Kidney (tissue), 14 donors: Measurements from ENCODE around the gene SENP2. TPM values are rescaled to one million over a fixed set of nuclear protein-coding genes. Genes with fewer than 3 reads are reported as not detected.
"Not testable (repeated sequence)": the region's sequence is repeated elsewhere in the genome, so short reads cannot be mapped to it uniquely, and the experiment has no call there.

Experiments used
- DNase-seq, 5 donors: peaks; one replicate each; pipeline ENCODE4 v3.0.0-alpha.2; 2013 to 2020
- FAIRE-seq: peaks from 2 replicates; lab custom pipeline; 2012; peaks lifted over from hg19 to GRCh38; lab: Jason Lieb, UNC
- H3K27ac ChIP-seq, 2 donors: one replicate each; pipeline ENCODE4 v1.7.0; 2013; ENCODE audit warnings: low read depth in 2 of 2, low read length in 2 of 2, inconsistent platforms in 1 of 2
- H3K27me3 ChIP-seq: one replicate; pipeline ENCODE4 v1.7.1; 2013; ENCODE audit warnings: low read length, inconsistent platforms; ENCODE audit not compliant: control insufficient read depth, insufficient read depth
- H3K36me3 ChIP-seq, 3 donors: one replicate each; pipeline versions ENCODE4 v1.7.0 to v1.7.1; 2013; ENCODE audit warnings: low read length in 3 of 3, control low read depth in 1 of 3, inconsistent platforms in 1 of 3; ENCODE audit not compliant: insufficient read depth in 3 of 3, control insufficient read depth in 2 of 3
- H3K4me1 ChIP-seq, 3 donors: one replicate each; pipeline versions ENCODE4 v1.7.0 to v1.7.1; 2013; ENCODE audit warnings: low read length in 3 of 3, inconsistent platforms in 1 of 3, low read depth in 1 of 3; ENCODE audit not compliant: control insufficient read depth in 2 of 3, insufficient read depth in 2 of 3
- H3K4me3 ChIP-seq, 3 donors: one replicate each; pipeline versions ENCODE4 v1.7.0 to v1.8.1; 2013; ENCODE audit warnings: low read length in 3 of 3, control low read depth in 1 of 3, inconsistent platforms in 1 of 3
- H3K9ac ChIP-seq, 3 donors: one replicate each; pipeline versions ENCODE4 v1.7.0 to v1.7.1; 2013; ENCODE audit warnings: low read length in 3 of 3, control low read depth in 1 of 3, inconsistent platforms in 1 of 3
- H3K9me3 ChIP-seq, 3 donors: one replicate each; pipeline versions ENCODE4 v1.7.0 to v1.7.1; 2013; ENCODE audit warnings: low read length in 3 of 3, control low read depth in 1 of 3, inconsistent platforms in 1 of 3; ENCODE audit not compliant: control insufficient read depth in 2 of 3, insufficient read depth in 1 of 3
- intact Hi-C: fragments of 100-400 bp; cut with DNase I; formaldehyde crosslinking; loops from one replicate; pipeline ENCODE4 v1.11.1; 2022
- polyA plus RNA-seq: library from polyadenylated mRNA; stranded (reverse); fragments of 350-450 nt; fragmentation: Illumina TruSeq; extraction: RNeasy Lipid Tissue Mini Kit (QIAGEN cat#74804); gene quantifications from one replicate; pipeline ENCODE4 v1.2.3, GENCODE V29; 2014; ENCODE audit warnings: low read depth, low replicate concordance; ENCODE audit not compliant: insufficient read depth
- total RNA-seq: library from RNA; stranded (reverse); fragmentation: NEBNext Ultra II Directional; extraction: Animal tissue kit (Norgen Biotek cat#: 25700); gene quantifications from one replicate; pipeline ENCODE4 v1.2.1, GENCODE V29; 2021
- TF ChIP-seq, protein P1 (sequence below): IDR thresholded peaks from 3 replicates; pipeline ENCODE4 v1.5.1; 2012; ENCODE audit warnings: mild to moderate bottlenecking, moderate library complexity, borderline replicate concordance; ENCODE audit not compliant: insufficient read depth; ENCODE audit errors: extremely low read depth
- donor health status: control.
- donor health status: control.
- donor health status: control.
- donor health status: control.
- donor health status: control.
- donor health status: DM: yes; HTN: yes; CAD: no.
- donor health status: Normal renal cell carcinoma (clear cell type).

Gene SENP2
- total and polyA plus RNA-seq, 2 donors from 2014 or later = 10.8 to 29.6 TPM

- no peak within 1 kb of the TSS for H3K9ac ChIP-seq
- H3K36me3 ChIP-seq = no peaks in the 10 kb centered on the region
- H3K27me3 ChIP-seq = no peaks in the 10 kb centered on the region
- H3K4me1 ChIP-seq = peaks cover 0 to 2% (median 0%) of the 10 kb centered on the region in 3 donors
- peak within 1 kb of the TSS in 1 of 2 donors; percentile 60 for H3K27ac ChIP-seq
- H3K4me3 ChIP-seq = peak within 1 kb of the TSS in 2 of 3 donors; percentile 39 to 42
- intact Hi-C loops = no loop called here
- DNase-seq = no peak
- no peaks in the 10 kb centered on the region for H3K9me3 ChIP-seq
- no peak for FAIRE-seq
- TF ChIP-seq, protein P1, sequence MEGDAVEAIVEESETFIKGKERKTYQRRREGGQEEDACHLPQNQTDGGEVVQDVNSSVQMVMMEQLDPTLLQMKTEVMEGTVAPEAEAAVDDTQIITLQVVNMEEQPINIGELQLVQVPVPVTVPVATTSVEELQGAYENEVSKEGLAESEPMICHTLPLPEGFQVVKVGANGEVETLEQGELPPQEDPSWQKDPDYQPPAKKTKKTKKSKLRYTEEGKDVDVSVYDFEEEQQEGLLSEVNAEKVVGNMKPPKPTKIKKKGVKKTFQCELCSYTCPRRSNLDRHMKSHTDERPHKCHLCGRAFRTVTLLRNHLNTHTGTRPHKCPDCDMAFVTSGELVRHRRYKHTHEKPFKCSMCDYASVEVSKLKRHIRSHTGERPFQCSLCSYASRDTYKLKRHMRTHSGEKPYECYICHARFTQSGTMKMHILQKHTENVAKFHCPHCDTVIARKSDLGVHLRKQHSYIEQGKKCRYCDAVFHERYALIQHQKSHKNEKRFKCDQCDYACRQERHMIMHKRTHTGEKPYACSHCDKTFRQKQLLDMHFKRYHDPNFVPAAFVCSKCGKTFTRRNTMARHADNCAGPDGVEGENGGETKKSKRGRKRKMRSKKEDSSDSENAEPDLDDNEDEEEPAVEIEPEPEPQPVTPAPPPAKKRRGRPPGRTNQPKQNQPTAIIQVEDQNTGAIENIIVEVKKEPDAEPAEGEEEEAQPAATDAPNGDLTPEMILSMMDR = no peak
Measured at GRCh38 chr3:185552358-185552877, 33.7 kb upstream of the SENP2 start, which contains the start of gene LIPH. LIPH (minus strand) TSS chr3:185552588; CDS start chr3:185552471, 117 bp downstream.

GRCh38 chr3:185555101-185555501 is 31.0 kb upstream of the SENP2 start:
- Histone ChIP-seq H3K9me3 (no peaks in the 10 kb centered on the region), H3K9ac (no peak overlapping the region), H3K27me3 (no peaks in the 10 kb centered on the region), H3K4me1 (peaks cover 0 to 4% (median 0%) of the 10 kb centered on the region in 3 donors), H3K36me3 (no peaks in the 10 kb centered on the region), H3K27ac (no peak overlapping the region), H3K4me3 (no peak overlapping the region)
- TF ChIP-seq, protein P1 = no peak
- intact Hi-C loops = no loop called here
- DNase-seq = no peak
- FAIRE-seq = no peak

- Histone ChIP-seq H3K9ac (no peak overlapping the region), H3K36me3 (no peaks in the 10 kb centered on the region), H3K27ac (peak overlapping the region in 1 of 2 donors; percentile 10), H3K4me3 (no peak overlapping the region), H3K9me3 (no peaks in the 10 kb centered on the region), H3K27me3 (no peaks in the 10 kb centered on the region), H3K4me1 (peaks cover 0 to 4% (median under 1%) of the 10 kb centered on the region in 3 donors)
- DNase-seq = no peak
- TF ChIP-seq, protein P1 = no peak
- no peak for FAIRE-seq
- intact Hi-C loops = no loop called here
Measured at GRCh38 chr3:185555860-185556347, 30.2 kb upstream of the SENP2 start.

DNA sequence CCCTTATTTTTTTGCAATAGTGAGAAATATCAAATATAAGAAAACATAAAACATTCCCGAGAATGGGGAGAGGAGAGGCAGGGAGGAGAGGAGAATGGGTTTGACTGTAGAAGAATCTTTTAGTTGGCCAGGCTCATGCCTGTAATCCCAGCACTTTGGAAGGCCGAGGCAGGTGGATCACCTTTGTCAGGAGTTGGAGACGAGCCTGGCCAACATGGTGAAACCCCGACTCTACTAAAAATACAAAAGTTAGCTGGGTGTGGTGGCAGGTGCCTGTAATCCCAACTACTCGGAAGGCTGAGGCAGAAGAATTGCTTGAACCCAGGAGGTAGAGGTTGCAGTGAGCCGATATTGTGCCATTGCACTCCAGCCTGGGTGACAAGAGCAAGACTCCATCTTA is 29.5 kb upstream of the SENP2 start:
- H3K9ac ChIP-seq, H3K27me3 ChIP-seq, intact Hi-C loops, FAIRE-seq, H3K4me1 ChIP-seq, H3K36me3 ChIP-seq, H3K4me3 ChIP-seq, DNase-seq, H3K27ac ChIP-seq, H3K9me3 ChIP-seq: not testable (repeated sequence)
